Activated T-helper 17 cell treated with anti-CD3 and anti-CD28 coated beads, Interleukin-2, amount 50 U/mL, for 72 hours (primary cell): ENCODE results near the gene ZNF532. TPM values are rescaled to one million over a fixed set of nuclear protein-coding genes. Genes with fewer than 3 reads are reported as not detected.
"Not testable (repeated sequence)": the region's sequence is repeated elsewhere in the genome, so short reads cannot be mapped to it uniquely, and the experiment has no call there.

Experiments
- ATAC-seq: fragments of 150-1000 bp; cut with Tn5 transposase; replicated peaks from 2 replicates; pipeline ENCODE4 v1.10.0; 2021; ENCODE audit warnings: mild to moderate bottlenecking, moderate library complexity
- H3K27ac Mint-ChIP-seq: one replicate; pipeline ENCODE4 v1.8.0; 2022; ENCODE audit warnings: mixed read lengths
- H3K27me3 Mint-ChIP-seq: one replicate; pipeline ENCODE4 v1.8.0; 2022; ENCODE audit warnings: mixed read lengths
- H3K36me3 Mint-ChIP-seq: one replicate; pipeline ENCODE4 v1.8.0; 2022; ENCODE audit warnings: low read depth, mild to moderate bottlenecking, mixed read lengths
- H3K4me1 Mint-ChIP-seq: one replicate; pipeline ENCODE4 v1.8.0; 2022; ENCODE audit warnings: mixed read lengths
- H3K4me3 Mint-ChIP-seq: one replicate; pipeline ENCODE4 v1.8.0; 2022; ENCODE audit warnings: mild to moderate bottlenecking, mixed read lengths
- H3K9me3 Mint-ChIP-seq: one replicate; pipeline ENCODE4 v1.8.0; 2022; ENCODE audit warnings: mixed read lengths
- total RNA-seq, 2 donors: library from RNA; stranded (reverse); gene quantifications; one replicate each; pipeline ENCODE4 v1.2.3, GENCODE V29; 2022

The ZNF532 gene
- total RNA-seq, 2 donors from 2014 or later = 8.6 to 11.8 TPM

DNA sequence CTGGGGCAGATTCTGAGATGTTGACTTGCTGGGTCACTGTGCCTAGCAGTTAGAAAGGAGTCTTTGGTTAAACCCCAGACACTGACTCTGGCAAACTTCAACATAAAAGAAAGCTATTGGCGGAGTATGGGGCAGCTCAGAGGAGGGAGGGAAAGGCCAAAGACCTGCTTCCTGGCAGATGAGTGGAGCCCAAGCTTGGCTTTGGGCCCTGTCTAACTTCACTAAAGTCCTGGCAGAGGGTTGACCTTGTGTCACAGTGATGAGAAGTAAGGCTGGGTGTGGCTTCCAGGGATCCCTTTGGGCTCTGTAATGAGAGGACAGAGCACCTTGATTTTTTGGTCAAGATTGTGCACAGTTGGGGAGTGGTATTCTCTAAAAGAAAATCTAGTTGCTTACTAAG, 145.2 kb downstream of the ZNF532 start:
- H3K27ac Mint-ChIP-seq = no peak overlapping the region
- H3K4me3 Mint-ChIP-seq = no peak overlapping the region
- no peaks in the 10 kb centered on the region for H3K9me3 Mint-ChIP-seq
- H3K36me3 Mint-ChIP-seq = no peaks in the 10 kb centered on the region
- no peaks in the 10 kb centered on the region for H3K4me1 Mint-ChIP-seq
- H3K27me3 Mint-ChIP-seq = peaks cover 20% of the 10 kb centered on the region
- ATAC-seq = no peak

DNA sequence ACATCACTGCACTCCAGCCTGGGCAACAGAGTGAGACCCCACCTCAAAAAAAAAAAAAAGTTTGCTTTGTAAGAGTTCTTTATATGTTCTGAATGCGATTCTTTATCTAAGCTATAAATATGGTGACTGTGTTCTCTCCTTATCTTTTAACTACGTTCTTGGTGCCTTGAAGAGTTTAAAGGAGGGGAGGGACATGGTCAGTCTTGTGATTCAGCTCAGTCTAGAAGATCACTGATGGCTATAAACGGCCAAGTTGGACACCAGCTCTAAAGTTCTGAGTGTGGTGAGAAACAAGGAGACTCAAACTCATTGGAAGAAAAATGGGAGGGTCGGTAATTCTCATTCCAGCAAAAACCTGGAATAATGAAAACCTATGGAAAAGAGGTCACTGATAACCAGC, 146.6 kb downstream of the ZNF532 start:
- H3K4me3 Mint-ChIP-seq = no peak overlapping the region
- no peak for ATAC-seq
- no peaks in the 10 kb centered on the region for H3K4me1 Mint-ChIP-seq
- H3K27ac Mint-ChIP-seq = no peak overlapping the region
- H3K36me3 Mint-ChIP-seq = no peaks in the 10 kb centered on the region
- H3K9me3 Mint-ChIP-seq = no peaks in the 10 kb centered on the region
- peaks cover 20% of the 10 kb centered on the region for H3K27me3 Mint-ChIP-seq

DNA sequence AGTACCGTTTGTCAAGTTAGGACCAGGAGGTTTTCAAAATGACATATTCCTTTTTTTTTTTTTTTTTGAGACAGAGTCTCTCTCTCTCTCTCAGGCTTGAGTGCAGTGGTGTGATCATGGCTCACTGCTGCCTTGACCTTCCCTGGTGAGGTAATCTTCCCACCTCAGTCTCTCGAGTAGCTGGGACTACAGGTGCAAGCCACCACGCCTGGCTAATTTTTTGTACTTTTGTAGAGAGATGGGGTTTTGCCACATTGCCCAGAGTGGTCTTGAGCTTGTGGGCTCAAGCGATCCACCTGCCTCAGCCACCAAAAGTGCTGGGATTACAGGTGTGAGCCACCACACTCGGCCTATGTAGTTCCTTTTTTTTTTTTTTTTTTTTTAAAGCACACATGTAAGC, 147.1 kb downstream of the ZNF532 start:
- Mint-ChIP-seq H3K27me3 (peaks cover 20% of the 10 kb centered on the region), H3K4me3 (no peak overlapping the region), H3K9me3 (no peaks in the 10 kb centered on the region), H3K27ac (no peak overlapping the region), H3K36me3 (no peaks in the 10 kb centered on the region), H3K4me1 (no peaks in the 10 kb centered on the region)
- no peak for ATAC-seq

DNA sequence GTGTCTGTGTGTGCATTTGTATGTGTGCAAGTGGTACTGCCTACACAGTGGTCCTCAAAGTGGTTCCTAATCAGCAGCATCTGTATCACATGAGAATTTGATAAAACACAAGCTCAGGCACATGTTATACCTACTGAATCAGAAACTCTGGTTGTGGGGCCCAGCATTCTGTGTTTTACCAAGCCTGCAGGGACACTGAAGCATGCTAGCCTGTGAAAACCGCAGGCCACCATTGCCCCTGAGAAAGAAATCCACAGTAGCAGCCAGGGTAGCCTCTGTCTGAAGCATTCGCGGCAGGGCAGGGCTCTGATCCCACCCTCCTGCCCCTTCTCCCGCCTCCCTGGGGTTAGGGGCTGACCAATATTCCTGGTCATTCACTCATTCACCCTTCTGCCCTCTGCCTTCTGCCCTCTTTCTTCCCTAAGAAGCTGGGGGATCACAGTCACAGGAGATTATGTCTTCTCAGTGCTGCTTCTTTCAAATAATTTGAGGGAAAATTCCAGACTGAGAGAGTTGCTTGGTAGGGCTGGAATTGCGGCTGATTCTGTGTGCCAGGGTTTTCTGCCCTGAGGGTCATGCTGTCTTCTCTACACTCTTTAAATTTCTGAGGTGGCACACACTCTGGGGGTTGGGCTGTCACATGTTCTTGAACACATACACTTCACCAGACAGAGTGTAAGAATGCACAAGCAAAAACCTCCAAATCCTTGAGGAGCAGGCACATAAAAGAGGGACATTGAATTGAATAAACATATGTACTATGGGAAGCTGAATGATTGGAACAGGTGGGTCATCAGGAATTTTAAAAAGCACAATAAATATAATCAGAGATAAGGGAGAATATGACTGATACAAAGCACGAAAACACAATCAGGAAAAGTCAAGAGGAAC, 148.4 kb downstream of the ZNF532 start:
- Mint-ChIP-seq H3K4me1 (no peaks in the 10 kb centered on the region), H3K27me3 (peaks cover 29% of the 10 kb centered on the region), H3K4me3 (no peak overlapping the region), H3K27ac (no peak overlapping the region), H3K9me3 (peaks cover 4% of the 10 kb centered on the region), H3K36me3 (no peaks in the 10 kb centered on the region)
- no peak for ATAC-seq

DNA sequence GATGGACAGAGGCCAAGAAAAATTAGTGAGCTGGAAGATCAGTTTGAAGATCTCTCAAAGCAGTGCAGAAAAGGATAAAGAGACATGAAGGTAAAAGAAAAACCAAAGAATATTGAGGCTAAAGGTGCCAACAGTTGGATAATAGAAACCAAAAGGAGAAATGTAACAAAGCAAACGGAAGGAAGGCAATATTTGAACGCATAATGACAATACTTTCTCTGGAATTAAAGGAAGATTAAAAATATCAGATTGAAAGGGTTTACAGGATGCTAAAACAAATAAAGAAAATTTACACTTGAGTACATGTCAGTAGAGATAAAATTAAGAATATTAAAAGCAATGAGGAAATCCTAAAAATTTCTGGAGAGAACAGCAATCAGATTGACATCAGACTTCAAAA, 149.1 kb downstream of the ZNF532 start:
- no peak for ATAC-seq
- peaks cover 4% of the 10 kb centered on the region for H3K9me3 Mint-ChIP-seq
- no peak overlapping the region for H3K27ac Mint-ChIP-seq
- H3K4me3 Mint-ChIP-seq = no peak overlapping the region
- no peaks in the 10 kb centered on the region for H3K4me1 Mint-ChIP-seq
- H3K36me3 Mint-ChIP-seq = no peaks in the 10 kb centered on the region
- H3K27me3 Mint-ChIP-seq = peaks cover 29% of the 10 kb centered on the region

DNA sequence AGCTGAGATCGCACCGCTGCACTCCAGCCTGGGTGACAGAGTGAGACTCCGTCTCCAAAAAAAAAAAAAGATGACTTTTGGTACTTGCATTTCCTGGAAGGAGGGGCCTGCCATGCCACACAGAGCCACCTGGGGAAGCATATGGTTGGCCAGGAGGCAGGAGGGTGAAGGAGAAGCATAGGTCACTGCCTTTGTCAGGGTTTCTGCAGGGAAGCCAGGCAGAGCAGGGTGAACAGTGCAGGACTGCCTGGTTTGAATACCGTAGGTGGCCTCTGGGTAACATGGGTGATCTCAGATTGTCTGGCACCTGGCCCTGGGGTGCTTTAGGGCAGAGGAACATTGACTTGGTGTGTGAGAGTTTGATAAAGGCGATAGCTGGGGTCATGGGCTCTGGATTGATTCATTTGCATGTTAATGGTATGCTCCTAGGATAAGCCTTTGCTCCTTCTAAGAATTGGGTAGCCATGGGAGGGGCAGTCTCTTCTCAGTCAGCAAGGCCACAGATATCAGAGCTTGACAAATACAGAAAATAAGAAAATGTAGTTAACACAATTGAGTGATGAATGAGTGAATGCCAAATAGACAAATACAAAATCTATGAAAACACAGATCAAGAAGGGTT, 151.0 kb downstream of the ZNF532 start:
- no peak overlapping the region for H3K27ac Mint-ChIP-seq
- no peak overlapping the region for H3K4me3 Mint-ChIP-seq
- H3K9me3 Mint-ChIP-seq = peaks cover 4% of the 10 kb centered on the region
- H3K27me3 Mint-ChIP-seq = peaks cover 30% of the 10 kb centered on the region
- no peaks in the 10 kb centered on the region for H3K36me3 Mint-ChIP-seq
- ATAC-seq = no peak
- H3K4me1 Mint-ChIP-seq = no peaks in the 10 kb centered on the region

DNA sequence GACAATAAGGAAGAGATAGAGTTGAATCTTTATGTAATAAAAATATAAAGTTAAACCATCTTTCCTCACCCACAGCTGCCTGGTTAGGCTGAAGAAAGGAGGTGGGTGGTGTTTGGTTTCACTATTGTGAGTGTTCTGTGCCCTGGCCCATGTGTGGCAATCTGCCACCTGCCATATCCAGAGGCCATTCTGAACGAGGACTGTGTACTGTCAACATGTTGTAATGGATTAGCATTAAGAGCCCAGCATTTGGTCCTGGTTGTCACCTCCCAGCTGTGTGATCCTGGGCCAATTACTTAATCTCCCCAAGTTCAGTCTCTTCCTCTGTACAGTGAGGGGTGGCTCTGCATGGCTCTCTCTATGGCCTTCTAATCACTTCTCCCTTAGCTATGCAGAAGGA, 156.8 kb downstream of the ZNF532 start:
- H3K4me3 Mint-ChIP-seq = no peak overlapping the region
- no peak overlapping the region for H3K27ac Mint-ChIP-seq
- no peaks in the 10 kb centered on the region for H3K4me1 Mint-ChIP-seq
- ATAC-seq = peak; percentile 57
- no peaks in the 10 kb centered on the region for H3K36me3 Mint-ChIP-seq
- H3K27me3 Mint-ChIP-seq = peaks cover 21% of the 10 kb centered on the region
- peaks cover 4% of the 10 kb centered on the region for H3K9me3 Mint-ChIP-seq

DNA sequence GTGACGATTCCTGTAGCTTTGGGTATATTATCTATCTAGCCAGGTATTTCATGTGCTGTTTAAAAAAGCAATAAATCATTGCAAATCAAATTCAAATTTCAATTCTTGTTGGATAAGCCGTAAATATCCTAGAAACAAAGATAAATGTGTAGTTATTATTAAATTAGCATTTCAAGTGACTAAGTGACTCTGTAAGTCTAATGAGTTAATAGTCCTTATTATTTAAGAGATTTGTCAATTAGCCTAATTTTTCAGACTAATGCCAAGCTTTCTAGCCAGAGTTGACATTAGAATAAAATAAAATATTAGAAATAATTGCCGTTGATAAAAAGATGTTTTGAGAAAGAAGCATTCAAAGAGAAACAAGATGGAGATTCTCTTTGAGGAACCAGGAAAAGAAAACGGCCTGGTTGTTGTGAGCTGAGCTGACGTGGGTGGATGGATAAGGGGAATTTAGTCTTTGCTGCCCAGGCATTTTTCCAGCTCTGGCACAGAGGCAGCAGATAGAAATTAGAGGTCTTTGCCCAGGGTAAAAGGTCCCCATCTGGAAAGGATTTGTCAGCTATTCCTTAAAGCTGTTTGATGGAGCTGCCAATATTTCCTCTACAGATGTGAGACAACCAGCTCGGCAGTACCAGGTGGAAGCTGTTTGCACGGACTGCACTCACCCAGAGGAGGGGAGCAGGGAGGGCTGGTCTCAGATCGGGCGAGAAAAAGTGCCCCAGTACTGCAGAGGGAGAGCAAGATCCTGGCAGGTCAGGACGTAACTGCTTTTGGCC, 157.7 kb downstream of the ZNF532 start:
- H3K4me1 Mint-ChIP-seq = no peaks in the 10 kb centered on the region
- peaks cover 18% of the 10 kb centered on the region for H3K27me3 Mint-ChIP-seq
- H3K36me3 Mint-ChIP-seq = no peaks in the 10 kb centered on the region
- ATAC-seq = no peak
- no peak overlapping the region for H3K27ac Mint-ChIP-seq
- H3K9me3 Mint-ChIP-seq = peaks cover 3% of the 10 kb centered on the region
- no peak overlapping the region for H3K4me3 Mint-ChIP-seq

DNA sequence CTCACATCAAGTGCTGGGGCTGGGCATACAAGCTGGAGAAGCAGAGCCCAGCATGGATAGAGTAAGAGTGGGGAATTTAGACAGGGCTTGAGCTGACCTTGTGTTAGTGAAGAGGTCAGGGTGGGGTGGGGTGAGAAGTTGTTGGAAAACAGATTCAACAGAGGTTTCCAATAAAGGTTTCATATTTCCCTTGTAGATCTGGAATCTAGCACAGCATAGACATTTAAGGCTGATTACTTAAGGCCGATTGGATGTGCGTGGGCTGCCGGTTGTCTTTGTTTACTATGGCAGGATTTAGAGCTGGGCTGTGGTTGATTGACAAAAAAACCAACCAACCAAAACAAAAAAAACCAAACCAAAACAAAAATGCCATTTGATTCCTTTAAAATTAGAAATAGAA, 160.2 kb downstream of the ZNF532 start:
- no peaks in the 10 kb centered on the region for H3K36me3 Mint-ChIP-seq
- no peak overlapping the region for H3K4me3 Mint-ChIP-seq
- ATAC-seq = no peak
- H3K27ac Mint-ChIP-seq = no peak overlapping the region
- peaks cover 11% of the 10 kb centered on the region for H3K27me3 Mint-ChIP-seq
- no peaks in the 10 kb centered on the region for H3K9me3 Mint-ChIP-seq
- H3K4me1 Mint-ChIP-seq = no peaks in the 10 kb centered on the region

DNA sequence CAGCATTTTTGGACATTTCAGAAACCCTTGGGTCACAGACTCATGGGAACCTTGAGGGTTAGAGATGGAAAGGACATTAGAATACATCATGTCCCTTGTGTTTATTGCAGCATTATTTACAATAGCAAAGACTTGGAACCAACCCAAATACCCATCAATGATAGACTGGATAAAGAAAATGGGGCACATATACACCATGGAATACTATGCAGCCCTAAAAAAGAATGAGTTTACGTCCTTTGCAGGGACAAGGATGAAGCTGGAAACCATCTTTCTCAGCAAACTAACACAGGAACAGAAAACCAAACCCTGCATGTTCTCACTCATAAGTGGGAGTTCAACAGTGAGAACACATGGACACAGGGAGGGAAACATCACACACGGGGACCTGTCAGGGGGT, 160.9 kb downstream of the ZNF532 start:
- peaks cover 15% of the 10 kb centered on the region for H3K27me3 Mint-ChIP-seq
- not testable (repeated sequence) for H3K4me1 Mint-ChIP-seq, ATAC-seq, H3K27ac Mint-ChIP-seq, H3K4me3 Mint-ChIP-seq, H3K9me3 Mint-ChIP-seq, H3K36me3 Mint-ChIP-seq

DNA sequence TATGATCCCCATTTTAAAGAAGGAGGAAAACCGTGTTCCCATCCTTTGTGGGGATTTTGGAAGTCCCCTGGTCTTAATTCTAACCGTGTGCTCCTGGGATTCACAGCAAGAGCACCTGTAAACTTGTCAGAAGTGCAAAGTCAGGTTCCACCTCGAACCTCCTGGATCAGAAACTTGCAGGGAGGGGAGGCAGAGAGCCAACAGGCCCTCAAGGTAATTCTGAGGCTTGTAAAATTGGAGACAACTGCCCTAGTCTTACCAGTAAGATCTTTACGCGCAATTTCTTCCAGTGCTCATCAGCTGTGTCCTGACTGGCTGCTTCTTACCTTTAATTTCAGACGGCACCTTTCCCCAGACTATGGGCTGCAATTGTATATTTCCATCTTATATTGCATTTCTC, 161.7 kb downstream of the ZNF532 start:
- Mint-ChIP-seq H3K27me3 (peaks cover 15% of the 10 kb centered on the region), H3K4me1 (no peaks in the 10 kb centered on the region), H3K36me3 (no peaks in the 10 kb centered on the region), H3K9me3 (no peaks in the 10 kb centered on the region), H3K4me3 (no peak overlapping the region), H3K27ac (no peak overlapping the region)
- no peak for ATAC-seq

DNA sequence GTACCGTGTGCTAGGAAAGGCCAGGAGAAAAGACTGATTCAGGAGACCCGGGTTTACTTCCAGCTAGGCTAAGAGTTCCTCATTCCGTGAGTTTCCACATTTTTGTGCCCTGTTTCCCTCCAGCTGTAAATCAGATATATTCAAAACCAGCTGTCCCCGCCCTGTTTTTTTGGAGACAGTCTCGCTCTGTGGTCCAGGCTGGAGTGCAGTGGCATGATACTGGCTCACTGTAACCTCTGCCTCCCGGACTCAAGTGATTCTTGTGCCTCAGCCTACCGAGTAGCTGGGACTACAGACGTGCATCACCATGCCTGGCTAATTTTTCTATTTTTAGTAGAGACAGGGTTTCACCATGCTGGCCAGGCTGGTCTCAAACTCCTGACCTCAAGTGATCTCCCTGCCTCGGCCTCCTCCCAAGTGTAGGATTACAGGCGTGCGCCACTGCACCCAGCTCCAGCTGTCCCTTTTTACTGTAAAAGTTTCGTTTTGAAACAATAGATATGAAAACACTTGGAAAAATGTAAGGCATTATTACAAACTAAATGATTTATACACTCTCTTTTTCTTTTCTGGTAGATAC, 162.2 kb downstream of the ZNF532 start:
- Mint-ChIP-seq H3K36me3 (no peaks in the 10 kb centered on the region), H3K4me1 (no peaks in the 10 kb centered on the region), H3K27ac (no peak overlapping the region), H3K9me3 (no peaks in the 10 kb centered on the region), H3K4me3 (no peak overlapping the region), H3K27me3 (peaks cover 15% of the 10 kb centered on the region)
- ATAC-seq = no peak

DNA sequence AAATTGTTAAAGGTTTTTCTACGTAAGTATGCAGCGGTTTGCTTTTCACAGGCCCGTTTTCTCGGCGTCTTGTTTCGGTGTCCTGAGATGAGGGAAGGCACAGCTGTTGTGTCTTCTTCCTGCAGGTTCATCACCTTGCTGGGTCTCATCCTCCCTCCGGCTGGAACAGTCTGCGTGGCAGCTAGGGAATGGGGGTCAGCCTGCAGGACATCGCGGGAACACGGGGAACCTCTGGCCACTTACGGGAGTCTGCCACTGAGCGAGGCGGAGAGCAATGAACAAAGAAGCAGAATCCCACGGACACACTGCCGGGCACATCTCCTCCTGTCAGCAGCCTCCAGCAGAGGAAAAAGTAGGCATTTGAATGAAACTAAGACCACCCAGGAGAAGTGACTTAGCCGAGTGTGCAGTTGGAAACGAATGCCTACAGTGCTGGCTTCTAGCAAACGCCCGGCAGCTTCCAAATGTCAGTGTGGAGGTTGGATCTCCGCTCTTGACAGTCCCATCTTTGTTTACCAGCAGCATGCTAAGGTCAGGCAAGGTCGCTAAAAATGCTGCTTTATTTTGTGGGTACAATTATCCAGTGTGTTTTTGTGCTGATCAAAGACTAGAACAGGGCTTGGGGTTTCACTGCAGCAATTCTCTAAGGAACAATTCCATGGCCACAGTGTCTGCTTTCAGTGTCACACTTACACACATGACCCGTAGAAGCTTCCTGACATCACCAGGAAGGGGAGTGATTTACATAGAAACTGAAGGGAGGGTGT, 165.2 kb downstream of the ZNF532 start:
- no peak overlapping the region for H3K27ac Mint-ChIP-seq
- H3K4me3 Mint-ChIP-seq = no peak overlapping the region
- no peaks in the 10 kb centered on the region for H3K36me3 Mint-ChIP-seq
- no peaks in the 10 kb centered on the region for H3K4me1 Mint-ChIP-seq
- peaks cover 11% of the 10 kb centered on the region for H3K27me3 Mint-ChIP-seq
- no peaks in the 10 kb centered on the region for H3K9me3 Mint-ChIP-seq
- no peak for ATAC-seq

DNA sequence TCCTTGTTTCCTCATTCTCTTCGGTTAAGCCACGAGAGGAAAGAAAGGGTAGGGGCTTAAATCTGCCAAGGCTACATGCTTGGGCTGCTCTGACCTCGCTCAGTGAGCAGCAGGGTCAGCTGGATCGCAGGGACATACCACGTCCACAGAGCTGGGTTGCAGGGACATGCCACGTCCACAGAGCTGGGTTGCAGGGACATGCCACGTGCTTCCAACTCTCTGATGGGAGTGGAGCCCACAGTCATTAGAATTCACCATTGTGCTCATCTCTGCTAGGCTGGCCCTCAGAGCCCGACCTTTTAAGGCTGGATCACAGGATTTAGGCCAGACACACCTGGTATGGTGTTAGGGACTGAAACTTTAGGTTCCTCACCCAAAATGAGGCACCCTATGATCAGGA, 167.6 kb downstream of the ZNF532 start:
- H3K36me3 Mint-ChIP-seq = no peaks in the 10 kb centered on the region
- no peak for ATAC-seq
- no peaks in the 10 kb centered on the region for H3K4me1 Mint-ChIP-seq
- peaks cover 13% of the 10 kb centered on the region for H3K27me3 Mint-ChIP-seq
- H3K27ac Mint-ChIP-seq = no peak overlapping the region
- H3K4me3 Mint-ChIP-seq = no peak overlapping the region
- H3K9me3 Mint-ChIP-seq = no peaks in the 10 kb centered on the region
